ENCODE data around the gene GASK1A.

GASK1A gene

GRCh38 chr3:43087249-43087776 is 108.2 kb downstream of the GASK1A start:
- no peak for DNase-seq (ENCODE audit: low read depth)

GRCh38 chr3:43089081-43089480 is 110.0 kb downstream of the GASK1A start:
- no peak for DNase-seq (ENCODE audit: low read depth)

- DNase-seq (ENCODE audit: low read depth), result no peak
These were observed 111.1 kb downstream of the GASK1A start for GRCh38 chr3:43090238-43090637.

- DNase-seq (ENCODE audit: low read depth), result no peak
These were observed 112.4 kb downstream of the GASK1A start for GRCh38 chr3:43091481-43091880.

- no peak for DNase-seq (ENCODE audit: low read depth)
These were observed 113.9 kb downstream of the GASK1A start for GRCh38 chr3:43093006-43093405.

- DNase-seq (ENCODE audit: low read depth), result no peak
These were observed 114.9 kb downstream of the GASK1A start for GRCh38 chr3:43093974-43094373.

GRCh38 chr3:43094381-43094780 is 115.3 kb downstream of the GASK1A start:
- DNase-seq (ENCODE audit: low read depth), result no peak

- DNase-seq (ENCODE audit: low read depth), result no peak
These were observed 115.7 kb downstream of the GASK1A start for GRCh38 chr3:43094851-43095250.

GRCh38 chr3:43095370-43095769 is 116.3 kb downstream of the GASK1A start:
- no peak for DNase-seq (ENCODE audit: low read depth)

- DNase-seq (ENCODE audit: low read depth), result no peak
These were observed 117.7 kb downstream of the GASK1A start for GRCh38 chr3:43096761-43097160.

- no peak for DNase-seq (ENCODE audit: low read depth)
These were observed 118.4 kb downstream of the GASK1A start for GRCh38 chr3:43097400-43098080.

- no peak for DNase-seq (ENCODE audit: low read depth)
These were observed 119.7 kb downstream of the GASK1A start for GRCh38 chr3:43098761-43099160.

GRCh38 chr3:43102773-43103480 is 123.8 kb downstream of the GASK1A start:
- DNase-seq (ENCODE audit: low read depth), result no peak

- DNase-seq (ENCODE audit: low read depth), result no peak
These were observed 124.9 kb downstream of the GASK1A start for GRCh38 chr3:43104039-43104438.

- DNase-seq (ENCODE audit: low read depth), result peak; percentile 8
These were observed 125.8 kb downstream of the GASK1A start for GRCh38 chr3:43104660-43105595.

- DNase-seq (ENCODE audit: low read depth), result peak; percentile 74
These were observed 126.6 kb downstream of the GASK1A start, which contains the start of gene POMGNT2 for GRCh38 chr3:43105596-43106292. TSS of gene POMGNT2 (minus strand) at chr3:43106079. CDS start at chr3:43081431, 24,648 bp downstream.

- DNase-seq (ENCODE audit: low read depth), result no peak
These were observed 127.2 kb downstream of the GASK1A start for GRCh38 chr3:43106293-43106628.
